Large intestine (tissue), 3 donors: ENCODE results near the gene TENM3. TPM values are rescaled to one million over a fixed set of nuclear protein-coding genes. Genes with fewer than 3 reads are reported as not detected.
"Not testable (repeated sequence)": the region's sequence is repeated elsewhere in the genome, so short reads cannot be mapped to it uniquely, and the experiment has no call there.

ENCODE experiments used
- DNase-seq, 2 donors: peaks; one replicate each; pipeline versions ENCODE4 v3.0.0 to v3.0.0-alpha.2; 2013
- H3K27ac ChIP-seq: one replicate; pipeline ENCODE4 v1.5.1; 2013; ENCODE audit warnings: low read length
- H3K27me3 ChIP-seq: 2 replicates; pipeline ENCODE4 v1.6.1; 2013; ENCODE audit warnings: low read length; ENCODE audit not compliant: control insufficient read depth, insufficient read depth
- H3K36me3 ChIP-seq: 2 replicates; pipeline ENCODE4 v1.6.1; 2013; ENCODE audit warnings: low read length; ENCODE audit not compliant: control insufficient read depth, insufficient read depth
- H3K4me1 ChIP-seq: one replicate; pipeline ENCODE4 v1.6.1; 2013; ENCODE audit warnings: low read length; ENCODE audit not compliant: control insufficient read depth, insufficient read depth
- H3K4me3 ChIP-seq: one replicate; pipeline ENCODE4 v1.5.1; 2013; ENCODE audit warnings: low read length
- H3K9me3 ChIP-seq: one replicate; pipeline ENCODE4 v1.6.1; 2013; ENCODE audit warnings: mild to moderate bottlenecking, low read depth, low read length, moderate library complexity; ENCODE audit not compliant: control insufficient read depth
- WGBS: methylation state at CpG from one replicate; pipeline ENCODE4 v1.1.5; 2013; ENCODE audit warnings: low lambda C conversion rate; ENCODE audit not compliant: insufficient coverage; 5-methylcytosine and 5-hydroxymethylcytosine counted together
- polyA plus RNA-seq: library from polyadenylated mRNA; unstranded; fragments of 120-200 nt; gene quantifications from one replicate; pipeline ENCODE4 v1.2.1, GENCODE V29; 2013

Gene TENM3
- polyA plus RNA-seq, 1 donor: 11.9 TPM

DNA sequence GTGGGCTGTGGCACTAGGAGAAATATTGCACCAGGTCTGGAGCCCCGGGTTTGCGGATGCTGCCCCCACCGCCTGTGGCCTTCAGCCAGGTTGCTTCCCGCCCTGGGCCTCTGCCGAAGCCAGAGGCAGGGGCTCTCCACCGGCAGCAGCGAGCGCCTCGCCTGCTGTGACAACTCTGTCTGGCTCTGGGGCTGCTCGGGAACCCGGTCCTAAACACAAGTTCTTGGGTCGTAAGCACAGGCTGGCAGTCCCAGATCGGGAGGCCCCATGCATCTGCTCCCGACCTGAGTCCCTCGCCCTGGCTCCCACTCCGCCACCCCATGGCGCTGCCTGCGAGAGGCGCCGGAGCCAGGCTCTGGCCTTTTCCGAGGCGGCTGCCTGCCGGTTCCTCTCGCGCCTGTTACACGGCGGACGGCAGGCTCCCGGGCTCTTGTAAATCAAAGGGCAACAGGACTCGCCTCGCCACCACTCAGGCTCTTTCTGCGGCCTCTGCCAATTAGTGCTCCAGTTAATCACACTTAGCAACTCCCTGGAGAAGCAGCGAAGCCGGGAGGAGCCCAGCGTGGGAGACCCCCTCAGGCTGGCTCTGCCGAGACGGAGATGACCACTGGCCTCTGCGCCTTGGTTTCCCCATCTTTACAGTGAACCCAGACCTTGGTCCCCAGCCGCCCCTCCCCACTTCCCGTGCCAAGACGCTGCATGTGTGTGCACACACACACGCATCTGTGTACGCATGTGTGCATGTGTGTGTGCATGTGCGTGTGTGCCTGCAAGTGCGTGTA is 564.8 kb downstream of the TENM3 start:
- H3K4me1 ChIP-seq: no peaks in the 10 kb centered on the region
- peaks cover 4% of the 10 kb centered on the region for H3K27me3 ChIP-seq
- no peak overlapping the region for H3K4me3 ChIP-seq
- H3K9me3 ChIP-seq: peaks cover 5% of the 10 kb centered on the region
- WGBS: no CpG with 5 or more reads among the region's 45 CpGs
- no peak for DNase-seq
- no peak overlapping the region for H3K27ac ChIP-seq
- H3K36me3 ChIP-seq: no peaks in the 10 kb centered on the region

DNA sequence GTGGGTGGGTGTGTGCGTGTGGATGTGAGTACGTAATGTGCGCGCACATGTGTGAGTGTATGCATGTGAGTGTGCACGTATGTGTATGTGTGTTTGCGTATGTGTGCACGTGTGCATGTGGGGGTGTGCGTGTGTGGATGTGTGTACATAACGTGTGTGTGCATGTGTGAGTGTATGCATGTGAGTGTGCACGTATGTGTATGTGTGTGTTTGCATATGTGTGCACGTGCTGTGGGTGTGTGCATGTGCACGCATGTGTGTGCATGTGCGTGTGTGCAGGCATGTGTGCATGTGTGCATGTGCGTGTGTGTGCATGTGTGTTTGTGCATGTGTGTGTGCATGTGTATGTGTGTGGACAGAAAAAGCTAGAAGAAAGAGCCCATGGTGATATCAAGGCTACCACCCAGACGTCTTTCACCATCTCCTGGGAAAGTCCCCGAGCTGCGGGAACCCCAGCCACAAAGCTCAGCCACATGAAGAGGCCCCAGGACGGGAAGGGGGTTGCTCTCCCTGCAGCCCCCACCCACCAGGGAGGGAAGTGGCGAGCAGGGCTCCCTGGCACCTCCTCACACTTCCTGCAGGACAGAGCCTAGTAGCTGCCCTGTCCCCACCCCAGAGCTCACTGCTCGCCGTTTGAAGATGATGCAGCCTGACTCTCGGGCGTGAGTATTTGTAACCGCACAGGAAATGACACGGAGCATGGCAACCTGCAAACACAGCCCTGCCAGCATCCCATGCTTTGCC is 565.6 kb downstream of the TENM3 start:
- Histone ChIP-seq H3K36me3 (no peaks in the 10 kb centered on the region), H3K27ac (no peak overlapping the region), H3K4me1 (no peaks in the 10 kb centered on the region), H3K9me3 (peaks cover 8% of the 10 kb centered on the region), H3K27me3 (peaks cover 4% of the 10 kb centered on the region), H3K4me3 (no peak overlapping the region)
- no CpG with 5 or more reads among the region's 25 CpGs for WGBS
- DNase-seq: no peak

DNA sequence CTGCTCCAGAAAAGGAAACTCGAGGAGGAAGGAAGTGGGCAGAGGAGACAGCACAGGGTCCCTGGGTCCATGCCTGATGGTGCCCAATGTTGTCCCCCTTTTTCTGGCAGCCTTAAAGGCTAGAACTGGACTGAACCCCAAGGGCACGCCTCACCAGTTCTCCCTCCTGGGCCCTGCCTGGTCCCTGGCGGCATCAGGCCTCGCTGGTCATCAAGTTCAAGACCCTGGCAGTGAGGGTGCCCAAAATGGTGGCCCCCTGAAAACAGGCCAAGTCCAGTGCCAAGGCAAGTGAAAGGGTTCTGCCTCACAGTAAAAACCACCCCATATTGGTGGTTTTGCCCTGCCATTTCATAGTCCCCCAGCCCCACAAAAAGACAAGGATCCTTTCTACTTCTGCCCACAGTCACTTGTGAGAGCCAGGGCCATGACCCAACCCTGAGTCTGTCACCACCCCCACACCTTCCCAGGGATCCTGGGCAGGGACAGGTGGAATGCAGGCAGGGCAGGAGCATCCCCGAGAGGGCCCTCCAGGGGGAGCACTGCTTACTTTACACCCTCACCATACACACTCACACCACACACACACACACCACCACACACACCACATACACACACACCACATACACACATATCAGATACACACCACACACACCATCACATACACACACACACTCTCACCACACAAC is 566.4 kb downstream of the TENM3 start:
- WGBS: no CpG with 5 or more reads among the region's 5 CpGs
- Histone ChIP-seq H3K4me1 (no peaks in the 10 kb centered on the region), H3K27me3 (peaks cover 4% of the 10 kb centered on the region), H3K4me3 (no peak overlapping the region), H3K36me3 (no peaks in the 10 kb centered on the region), H3K27ac (no peak overlapping the region), H3K9me3 (peaks cover 8% of the 10 kb centered on the region)
- DNase-seq: no peak

DNA sequence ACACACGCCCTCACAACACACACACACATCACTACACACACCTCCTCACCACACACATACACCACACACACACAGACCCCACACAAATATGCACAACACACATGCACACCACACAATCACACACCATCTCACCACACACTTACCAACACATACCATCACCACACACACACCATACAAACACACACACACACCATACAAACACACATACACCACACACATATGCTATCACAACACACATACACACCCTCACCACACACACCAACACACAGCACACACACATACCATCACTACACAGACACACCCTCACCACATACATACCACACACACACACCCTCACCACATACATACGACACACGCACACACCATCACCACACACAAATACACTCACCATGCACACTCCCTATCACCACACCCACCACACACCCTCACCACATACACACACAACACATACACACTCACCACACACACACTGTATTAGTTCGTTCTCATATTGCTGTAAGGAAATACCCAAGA is 567.0 kb downstream of the TENM3 start:
- Histone ChIP-seq H3K36me3 (no peaks in the 10 kb centered on the region), H3K4me1 (no peaks in the 10 kb centered on the region), H3K9me3 (peaks cover 8% of the 10 kb centered on the region), H3K27me3 (peaks cover 4% of the 10 kb centered on the region), H3K27ac (no peak overlapping the region), H3K4me3 (no peak overlapping the region)
- no peak for DNase-seq
- no CpG with 5 or more reads among the region's 4 CpGs for WGBS

DNA sequence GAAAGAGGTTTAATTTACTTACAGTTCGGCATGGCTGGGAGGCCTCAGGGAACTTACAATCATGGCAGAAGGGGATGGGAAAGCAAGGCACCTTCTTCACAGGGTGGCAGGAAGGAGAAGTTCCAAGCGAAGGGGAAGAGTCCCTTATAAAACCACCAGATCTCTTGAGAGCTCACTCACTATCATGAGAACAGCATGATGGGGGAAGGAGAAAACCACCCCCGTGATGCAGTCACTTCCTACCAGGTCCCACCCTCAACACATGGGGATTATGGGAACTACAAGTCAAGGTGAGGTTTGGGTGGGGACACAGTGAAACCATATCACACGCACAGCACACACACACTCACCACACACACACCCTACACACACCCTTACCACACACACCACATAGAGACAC is 569.7 kb downstream of the TENM3 start:
- H3K9me3 ChIP-seq: peaks cover 5% of the 10 kb centered on the region
- H3K4me3 ChIP-seq: no peak overlapping the region
- no peaks in the 10 kb centered on the region for H3K4me1 ChIP-seq
- WGBS: no CpG with 5 or more reads among the region's 4 CpGs
- no peaks in the 10 kb centered on the region for H3K36me3 ChIP-seq
- DNase-seq: no peak
- H3K27me3 ChIP-seq: no peaks in the 10 kb centered on the region
- no peak overlapping the region for H3K27ac ChIP-seq

DNA sequence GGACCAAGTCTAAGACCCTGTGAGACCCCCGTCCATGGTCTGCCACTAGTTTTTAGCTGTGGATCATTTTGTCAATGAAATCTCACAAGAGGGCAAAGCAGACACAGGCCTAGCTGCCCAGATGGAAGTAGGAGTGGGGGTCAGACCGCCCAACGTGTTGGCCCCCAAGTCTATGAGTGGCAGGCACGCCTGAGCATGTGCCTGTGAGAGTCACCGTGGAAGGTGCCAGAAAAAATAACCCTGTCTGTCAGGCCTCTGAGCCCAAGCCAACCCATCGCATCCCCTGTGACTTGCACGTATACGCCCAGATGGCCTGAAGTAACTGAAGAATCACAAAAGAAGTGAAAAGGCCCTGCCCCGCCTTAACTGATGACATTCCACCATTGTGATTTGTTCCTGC is 570.9 kb downstream of the TENM3 start:
- H3K4me3 ChIP-seq, DNase-seq, H3K36me3 ChIP-seq, H3K4me1 ChIP-seq, H3K9me3 ChIP-seq, H3K27me3 ChIP-seq, H3K27ac ChIP-seq: not testable (repeated sequence)
- WGBS: no CpG with 5 or more reads among the region's 9 CpGs

DNA sequence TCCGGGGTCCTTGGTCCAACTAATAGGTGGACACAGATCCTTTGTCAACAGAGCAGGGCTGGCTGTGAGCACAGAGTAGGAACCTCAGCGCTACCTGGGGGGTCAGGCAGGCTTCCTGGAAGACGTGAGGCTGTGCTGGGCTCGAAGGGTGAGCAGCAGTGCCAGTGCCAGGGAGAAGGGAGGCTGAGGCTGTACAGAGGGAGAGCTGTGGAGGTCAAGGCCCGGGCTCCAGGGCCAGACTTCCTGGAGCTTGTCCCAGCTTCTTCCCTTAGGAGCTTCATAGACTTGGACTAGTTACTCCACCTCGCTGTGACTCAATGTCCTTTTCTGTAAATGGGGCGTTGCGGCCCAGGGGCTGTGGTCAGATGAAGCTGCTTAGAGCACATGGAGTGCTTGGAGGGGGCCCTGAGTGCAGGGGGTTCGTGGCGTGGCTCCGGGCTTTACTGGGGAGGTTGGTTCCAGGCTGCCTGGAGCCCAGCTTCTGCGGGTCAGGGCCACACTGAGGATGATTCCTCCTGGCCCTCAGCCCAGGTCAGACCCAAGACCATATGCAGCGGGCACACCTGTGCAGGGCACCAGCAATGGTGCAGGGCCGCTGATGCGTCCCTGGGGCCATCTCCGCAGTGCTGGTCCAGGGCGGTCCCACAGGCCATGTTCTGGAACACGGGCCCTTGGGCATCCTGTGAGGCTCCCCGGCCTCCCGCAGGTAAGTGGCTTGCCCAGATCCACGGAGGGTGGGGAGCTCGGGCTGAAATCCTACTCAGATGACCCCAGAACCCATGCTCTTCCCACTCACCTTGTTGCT is 575.9 kb downstream of the TENM3 start:
- no peaks in the 10 kb centered on the region for H3K36me3 ChIP-seq
- no peaks in the 10 kb centered on the region for H3K4me1 ChIP-seq
- H3K27ac ChIP-seq: no peak overlapping the region
- WGBS: no CpG with 5 or more reads among the region's 22 CpGs
- no peak for DNase-seq
- no peak overlapping the region for H3K4me3 ChIP-seq
- no peaks in the 10 kb centered on the region for H3K9me3 ChIP-seq
- H3K27me3 ChIP-seq: no peaks in the 10 kb centered on the region

DNA sequence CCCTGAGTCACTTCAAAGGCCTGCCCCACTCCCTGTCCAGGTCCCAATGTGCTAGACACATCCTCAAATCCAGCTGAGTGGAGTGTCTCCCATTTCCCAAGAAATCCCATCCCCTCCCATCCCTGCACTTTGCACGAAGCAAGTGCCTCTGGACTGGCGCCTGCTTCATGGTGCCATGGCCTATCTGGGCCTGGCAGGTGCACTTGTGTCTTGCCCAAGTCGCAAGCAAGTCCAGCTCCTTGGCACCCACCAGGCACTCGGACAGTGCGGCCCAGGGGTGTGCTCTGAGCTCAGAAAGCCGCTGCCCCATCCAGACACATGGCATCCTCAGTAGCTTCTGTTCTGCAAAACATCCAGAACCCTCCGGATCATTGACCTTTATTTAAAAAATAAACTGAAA is 576.5 kb downstream of the TENM3 start:
- H3K36me3 ChIP-seq: no peaks in the 10 kb centered on the region
- no peaks in the 10 kb centered on the region for H3K4me1 ChIP-seq
- no peak overlapping the region for H3K4me3 ChIP-seq
- H3K9me3 ChIP-seq: no peaks in the 10 kb centered on the region
- no peaks in the 10 kb centered on the region for H3K27me3 ChIP-seq
- no peak for DNase-seq
- H3K27ac ChIP-seq: no peak overlapping the region
- 100% methylated on average over 1 of the region's 7 CpGs for WGBS

DNA sequence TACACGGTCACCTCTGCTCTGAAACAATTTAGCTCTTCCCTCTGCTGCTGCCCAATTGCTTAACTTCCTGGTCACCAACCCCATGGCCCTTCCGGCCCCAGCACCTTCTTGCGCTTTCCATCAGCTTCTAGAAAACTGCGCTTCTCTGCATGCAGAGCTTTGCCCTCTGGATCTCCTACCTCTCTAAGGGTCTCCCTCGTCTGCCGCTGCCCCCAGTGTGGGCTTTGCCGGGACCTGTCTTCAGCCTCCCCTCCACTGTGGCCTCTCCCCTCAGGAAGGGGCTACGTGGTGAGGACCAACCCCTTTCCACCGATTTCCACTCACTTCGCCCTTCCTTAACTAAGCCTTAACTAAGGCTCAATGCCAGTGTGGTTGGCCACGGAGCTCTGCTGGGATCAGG is 579.4 kb downstream of the TENM3 start:
- H3K36me3 ChIP-seq: no peaks in the 10 kb centered on the region
- H3K27me3 ChIP-seq: no peaks in the 10 kb centered on the region
- no peaks in the 10 kb centered on the region for H3K4me1 ChIP-seq
- no CpG with 5 or more reads among the region's 11 CpGs for WGBS
- no peaks in the 10 kb centered on the region for H3K9me3 ChIP-seq
- DNase-seq: no peak
- no peak overlapping the region for H3K27ac ChIP-seq
- H3K4me3 ChIP-seq: no peak overlapping the region

DNA sequence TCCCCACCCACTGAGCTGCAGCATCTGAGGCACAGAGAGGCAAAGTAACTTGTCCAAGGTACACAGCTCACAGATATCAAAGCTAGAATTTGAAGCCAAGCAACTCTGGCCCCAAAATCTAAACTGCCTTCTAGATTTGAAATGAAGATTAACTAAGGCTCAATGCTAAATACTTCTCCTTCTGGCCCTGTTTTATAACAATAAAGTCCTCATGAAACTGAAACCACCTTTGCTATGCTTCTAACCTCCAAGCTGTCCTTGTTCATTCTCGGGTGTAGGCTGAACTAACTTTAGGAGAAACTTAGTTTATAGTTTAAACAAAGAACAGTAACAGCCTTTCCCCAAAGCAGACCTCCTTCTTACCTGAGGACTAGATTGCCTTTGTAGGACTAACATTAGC is 580.4 kb downstream of the TENM3 start:
- Histone ChIP-seq H3K27ac (no peak overlapping the region), H3K36me3 (no peaks in the 10 kb centered on the region), H3K9me3 (no peaks in the 10 kb centered on the region), H3K27me3 (no peaks in the 10 kb centered on the region), H3K4me3 (no peak overlapping the region), H3K4me1 (no peaks in the 10 kb centered on the region)
- WGBS: no CpG with 5 or more reads among the region's 1 CpG
- no peak for DNase-seq
